ENCODE measurements around the gene FOXE3.

Gene FOXE3

DNA sequence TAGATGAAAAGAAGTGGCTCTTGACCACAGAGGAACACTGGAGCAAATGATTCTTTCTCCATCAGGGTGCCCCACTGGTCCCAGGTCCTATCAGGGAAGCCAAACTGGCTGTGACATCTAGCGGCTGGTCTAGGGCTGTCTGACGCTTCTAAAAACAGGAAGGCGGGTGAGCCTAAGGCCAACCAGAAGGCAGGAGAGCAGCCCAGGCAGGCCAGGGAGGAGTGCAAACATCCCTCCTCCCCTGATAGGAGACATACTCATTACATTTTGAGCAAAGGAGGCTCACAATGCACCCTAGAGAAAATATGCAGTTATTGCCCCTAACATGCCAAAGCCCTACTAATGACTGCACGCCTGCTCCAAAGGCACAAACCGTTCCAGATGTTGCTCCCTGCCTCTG, 10.4 kb upstream of the FOXE3 start:
- no peak for DNase-seq (ENCODE audit: low read depth in 3 of 3)

DNA sequence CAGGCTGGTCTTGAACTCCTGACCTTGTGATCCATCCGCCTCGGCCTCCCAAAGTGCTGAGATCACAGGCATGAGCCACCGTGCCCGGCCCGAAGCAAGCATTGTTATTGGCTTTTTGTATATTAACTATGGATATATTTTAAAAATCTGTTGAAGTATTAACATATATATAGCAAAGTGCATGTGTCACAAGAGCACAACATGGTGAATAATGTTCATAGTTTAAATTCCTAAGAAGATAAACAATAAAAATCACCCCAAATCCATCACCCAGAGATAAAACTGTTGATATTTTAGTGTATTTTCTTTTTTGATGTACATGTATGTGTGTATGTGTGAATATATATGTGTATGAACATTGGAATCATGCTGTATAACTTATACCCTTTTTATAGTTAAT, 9.1 kb upstream of the FOXE3 start:
- DNase-seq (ENCODE audit: low read depth in 3 of 3) = no peak

- DNase-seq (ENCODE audit: low read depth in 3 of 3) = no peak
These were observed 8.6 kb upstream of the FOXE3 start for GRCh38 chr1:47407481-47407880.

DNA sequence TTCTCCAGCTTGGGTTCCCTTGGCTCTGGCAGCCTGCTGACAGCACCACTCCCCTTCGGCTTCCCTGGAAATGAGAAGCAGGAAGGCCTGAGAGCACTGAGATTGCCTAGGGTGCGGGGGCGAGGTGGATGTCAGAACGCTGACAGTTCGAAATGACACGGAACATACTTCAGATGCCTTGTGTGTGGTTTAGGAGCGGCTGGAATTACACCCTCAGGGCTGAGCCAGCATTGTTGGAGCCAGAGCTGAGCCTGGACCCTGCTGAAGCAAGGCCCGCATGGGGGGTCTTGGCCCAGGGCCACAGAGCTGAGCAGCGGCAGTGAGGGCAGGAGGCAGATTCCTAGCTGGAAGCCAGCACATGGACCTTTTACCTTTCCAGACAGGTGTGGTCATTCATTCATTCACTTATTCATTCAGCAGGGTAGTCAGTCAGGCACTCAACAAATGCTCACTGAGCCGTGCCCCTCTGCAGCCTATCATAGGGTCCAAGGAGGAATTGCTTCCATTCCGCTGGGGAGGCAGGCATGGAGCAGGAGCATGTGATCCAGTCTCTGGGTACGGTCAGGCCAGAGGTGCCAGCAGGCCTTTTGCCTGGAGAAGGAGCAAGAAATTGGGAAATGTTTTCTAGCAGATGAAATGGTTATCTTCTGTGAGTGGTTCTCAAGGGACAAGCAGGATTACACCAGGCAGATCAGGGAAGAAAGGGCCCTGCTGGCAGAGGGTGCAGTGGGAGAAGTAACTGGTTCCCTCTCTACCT, 6.6 kb upstream of the FOXE3 start:
- no peak for DNase-seq (ENCODE audit: low read depth in 3 of 3)

DNA sequence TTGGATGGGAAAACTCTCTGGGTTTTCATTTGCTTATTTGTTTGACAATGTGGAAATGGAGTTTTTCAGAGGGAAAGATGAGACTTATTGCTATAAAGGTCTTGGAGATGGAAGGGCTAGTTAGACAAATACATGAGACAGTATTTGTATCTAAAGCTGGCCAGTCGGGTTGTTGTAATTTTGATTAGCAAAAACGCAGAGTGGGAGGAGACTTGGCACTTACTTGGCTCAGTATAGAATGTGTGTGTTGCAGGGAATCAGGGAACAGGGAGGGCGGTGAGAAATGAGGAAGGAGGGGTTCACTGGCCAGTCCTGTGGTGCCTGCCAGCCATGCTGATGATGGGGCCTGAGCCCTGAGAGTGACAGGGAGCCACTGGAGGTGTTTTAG, 6.0 kb upstream of the FOXE3 start:
- DNase-seq (ENCODE audit: low read depth in 3 of 3) = no peak

- DNase-seq (ENCODE audit: low read depth in 3 of 3) = no peak
These were observed 4.6 kb upstream of the FOXE3 start for GRCh38 chr1:47411436-47411835.

DNA sequence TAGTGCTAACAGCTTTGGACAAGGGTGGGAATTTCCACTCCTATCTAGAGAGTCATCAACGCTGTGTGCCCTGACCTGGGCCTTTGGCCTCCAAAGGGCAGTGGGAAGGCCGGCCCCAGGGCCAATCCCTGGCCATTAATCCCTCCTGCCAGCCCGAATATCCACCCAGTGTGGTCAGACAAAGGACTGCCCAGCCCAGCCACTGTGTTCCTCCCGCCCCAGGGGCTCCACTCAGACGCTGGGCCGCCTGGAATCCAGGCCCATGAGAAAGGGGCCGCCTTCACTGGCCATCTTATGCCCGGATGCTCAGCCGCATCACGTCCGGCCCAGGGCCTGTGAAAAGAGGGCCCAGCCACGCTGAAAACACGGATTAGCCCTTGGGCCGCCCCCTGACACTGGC, 3.6 kb upstream of the FOXE3 start:
- DNase-seq (ENCODE audit: low read depth in 3 of 3) = no peak

DNA sequence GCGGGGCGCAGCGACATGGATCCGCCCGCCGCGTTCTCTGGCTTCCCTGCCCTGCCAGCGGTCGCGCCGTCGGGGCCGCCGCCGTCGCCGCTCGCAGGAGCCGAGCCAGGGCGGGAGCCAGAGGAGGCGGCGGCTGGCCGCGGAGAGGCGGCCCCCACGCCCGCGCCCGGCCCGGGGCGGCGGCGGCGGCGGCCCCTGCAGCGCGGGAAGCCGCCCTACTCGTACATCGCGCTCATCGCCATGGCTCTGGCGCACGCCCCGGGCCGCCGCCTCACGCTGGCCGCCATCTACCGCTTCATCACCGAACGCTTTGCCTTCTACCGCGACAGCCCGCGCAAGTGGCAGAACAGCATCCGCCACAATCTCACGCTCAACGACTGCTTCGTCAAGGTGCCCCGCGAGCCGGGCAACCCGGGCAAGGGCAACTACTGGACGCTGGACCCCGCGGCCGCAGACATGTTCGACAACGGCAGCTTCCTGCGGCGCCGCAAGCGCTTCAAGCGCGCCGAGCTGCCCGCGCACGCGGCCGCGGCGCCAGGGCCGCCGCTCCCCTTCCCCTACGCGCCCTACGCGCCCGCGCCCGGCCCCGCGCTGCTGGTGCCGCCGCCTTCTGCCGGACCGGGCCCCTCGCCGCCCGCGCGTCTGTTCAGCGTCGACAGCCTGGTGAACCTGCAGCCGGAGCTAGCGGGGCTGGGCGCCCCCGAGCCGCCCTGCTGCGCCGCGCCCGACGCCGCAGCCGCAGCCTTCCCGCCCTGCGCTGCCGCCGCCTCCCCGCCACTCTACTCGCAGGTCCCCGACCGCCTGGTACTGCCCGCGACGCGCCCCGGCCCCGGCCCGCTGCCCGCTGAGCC, 459 bp downstream of the FOXE3 start:
- DNase-seq (ENCODE audit: low read depth in 3 of 3) = no peak

DNA sequence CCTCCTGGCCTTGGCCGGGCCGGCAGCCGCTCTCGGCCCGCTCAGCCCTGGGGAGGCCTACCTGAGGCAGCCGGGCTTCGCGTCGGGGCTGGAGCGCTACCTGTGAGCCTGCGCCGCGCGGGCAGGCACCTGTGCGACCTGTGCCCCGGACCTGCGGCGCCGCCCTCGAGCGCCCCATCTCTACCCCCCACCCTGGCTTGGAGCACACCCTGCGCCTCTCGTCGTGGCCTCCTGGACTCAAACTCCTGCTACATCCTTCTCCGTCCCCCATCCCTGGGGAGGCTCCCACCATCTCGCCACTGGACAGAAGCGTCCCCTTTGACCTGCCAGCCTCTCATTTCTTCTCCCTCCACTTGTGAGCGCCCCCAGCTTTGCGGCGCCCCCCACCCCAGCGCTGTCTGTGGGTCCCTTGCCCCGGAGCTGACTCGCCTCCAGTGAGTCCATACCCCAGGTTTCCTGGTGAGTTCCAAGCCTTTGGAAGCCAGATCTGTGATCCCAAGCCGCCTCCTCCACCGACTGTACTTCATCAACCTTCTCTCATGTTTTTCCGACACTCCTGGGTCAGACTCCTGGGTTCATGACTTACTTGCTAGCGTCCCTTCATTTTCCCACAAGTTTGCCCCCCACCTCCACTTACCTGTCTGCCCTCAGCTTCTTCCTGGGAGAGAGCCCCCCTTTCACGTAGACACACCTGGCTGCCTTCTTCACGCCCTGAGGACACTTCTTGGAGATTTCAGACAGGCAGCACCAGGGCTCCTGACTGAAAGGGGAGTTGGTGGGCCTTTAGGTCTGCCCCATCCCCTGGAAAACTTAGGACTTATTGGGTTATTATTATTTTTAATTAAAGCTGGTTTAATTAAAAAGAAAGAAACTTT, 1.3 kb downstream of the FOXE3 start:
- DNase-seq (ENCODE audit: low read depth in 3 of 3) = no peak

- no peak for DNase-seq (ENCODE audit: low read depth in 3 of 3)
These were observed 2.0 kb downstream of the FOXE3 start for GRCh38 chr1:47418122-47418521.

DNA sequence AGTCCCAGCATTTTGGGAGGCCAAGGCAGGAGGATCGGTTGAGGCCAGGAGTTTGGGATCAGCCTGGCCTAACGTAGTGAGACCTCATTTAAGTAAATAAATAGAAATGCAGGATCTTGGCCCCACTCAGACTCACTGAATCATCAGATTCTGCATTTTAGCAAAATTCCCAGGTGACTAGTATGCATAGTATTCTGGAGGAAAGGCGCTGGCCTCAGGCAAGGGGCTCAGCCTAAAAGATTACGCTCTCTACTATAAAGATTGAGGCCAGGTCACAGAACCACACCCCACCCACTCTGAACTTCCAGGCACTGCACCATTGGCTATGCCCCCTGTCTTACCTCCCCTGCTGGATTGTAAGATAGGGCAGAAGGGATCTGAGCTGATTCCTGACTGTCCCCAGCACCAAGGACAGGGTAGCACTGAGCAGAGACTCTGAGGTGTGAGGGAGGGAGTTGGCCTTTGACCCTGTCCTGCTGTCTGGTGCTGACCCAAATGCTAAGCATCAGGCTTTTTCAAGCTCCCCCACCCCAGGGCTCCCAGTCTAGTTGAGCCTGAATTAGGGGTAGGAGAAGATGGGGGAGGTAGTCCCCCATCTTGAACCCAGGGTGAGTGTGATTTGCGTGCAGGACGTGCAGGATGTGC, 2.7 kb downstream of the FOXE3 start:
- DNase-seq (ENCODE audit: low read depth in 3 of 3) = no peak

GRCh38 chr1:47420547-47420946, 4.5 kb downstream of the FOXE3 start:
- no peak for DNase-seq (ENCODE audit: low read depth in 3 of 3)

GRCh38 chr1:47423872-47424271, 7.8 kb downstream of the FOXE3 start:
- no peak for DNase-seq (ENCODE audit: low read depth in 3 of 3)

- no peak for DNase-seq (ENCODE audit: low read depth in 3 of 3)
These were observed 8.4 kb downstream of the FOXE3 start for GRCh38 chr1:47424336-47424982.

- DNase-seq (ENCODE audit: low read depth in 3 of 3) = no peak
These were observed 15.4 kb downstream of the FOXE3 start for GRCh38 chr1:47431534-47431933.

DNA sequence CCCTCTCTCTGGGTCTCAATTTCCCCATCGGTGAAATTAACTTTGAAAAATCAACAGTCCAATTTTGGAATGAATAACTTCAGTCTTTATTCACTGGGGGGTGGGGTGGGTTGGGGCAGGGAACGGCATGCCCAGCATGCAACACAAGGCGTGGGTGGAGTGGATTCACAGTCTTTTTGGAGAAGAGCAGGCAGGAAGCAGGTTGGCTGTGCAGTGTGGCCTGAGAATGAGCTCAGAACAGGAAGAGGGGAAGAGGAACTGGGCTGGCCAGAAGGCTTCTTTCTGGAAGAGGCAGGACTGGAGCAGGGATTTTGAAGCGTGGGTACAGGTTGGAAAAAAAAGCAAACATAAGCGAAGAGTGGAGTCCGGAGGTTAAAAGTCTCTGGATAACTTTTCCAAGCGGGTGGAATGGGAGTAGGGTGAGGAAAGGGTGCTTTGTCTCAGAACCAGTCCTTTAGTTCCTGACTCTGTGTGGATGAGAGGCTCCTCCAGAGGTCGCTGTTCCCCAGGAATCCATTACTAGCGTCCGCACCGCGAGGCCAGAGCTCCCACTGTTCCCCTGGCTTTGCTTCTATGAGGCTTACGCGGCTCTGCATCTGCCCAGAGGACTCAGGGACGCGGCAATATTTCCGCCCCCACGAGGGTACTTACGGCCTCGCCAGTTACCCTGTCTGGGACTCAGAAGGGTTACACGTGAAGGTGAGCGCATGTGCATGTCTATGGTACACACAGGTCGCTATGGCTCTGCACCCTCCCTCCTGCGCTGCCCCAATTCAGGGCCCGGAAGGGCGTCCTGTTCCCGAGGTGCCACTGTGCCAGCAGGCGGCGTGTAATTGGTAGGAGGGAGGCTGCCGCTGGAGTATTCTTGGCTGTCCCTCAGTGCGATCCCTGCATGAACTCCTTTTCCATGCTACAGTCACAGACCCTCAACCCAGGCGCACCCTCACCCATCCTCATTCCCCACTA, 16.3 kb downstream of the FOXE3 start:
- DNase-seq (ENCODE audit: low read depth in 3 of 3) = peak in 1 of 3 experiments; percentile 67

DNA sequence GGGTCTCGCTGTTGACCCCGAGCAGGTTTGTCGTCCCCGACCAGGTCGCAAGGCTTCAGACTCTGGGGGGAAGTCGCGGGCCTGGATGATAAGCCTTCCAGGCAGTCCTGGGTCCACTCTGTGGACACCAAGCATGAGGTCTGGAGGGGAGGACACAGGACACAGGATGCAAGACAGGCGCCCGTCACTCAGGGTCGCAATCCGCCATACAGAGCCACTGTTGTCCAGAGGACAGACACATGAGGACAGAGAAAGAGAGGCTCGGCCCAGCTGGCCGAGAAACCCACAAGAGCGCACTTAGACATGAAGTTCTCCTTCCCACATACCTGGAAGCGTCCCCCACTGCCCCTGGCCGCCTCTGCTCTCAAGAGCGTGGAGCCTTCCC, 16.9 kb downstream of the FOXE3 start:
- no peak for DNase-seq (ENCODE audit: low read depth in 3 of 3)

- no peak for DNase-seq (ENCODE audit: low read depth in 3 of 3)
These were observed 17.5 kb downstream of the FOXE3 start for GRCh38 chr1:47433477-47434050.

DNA sequence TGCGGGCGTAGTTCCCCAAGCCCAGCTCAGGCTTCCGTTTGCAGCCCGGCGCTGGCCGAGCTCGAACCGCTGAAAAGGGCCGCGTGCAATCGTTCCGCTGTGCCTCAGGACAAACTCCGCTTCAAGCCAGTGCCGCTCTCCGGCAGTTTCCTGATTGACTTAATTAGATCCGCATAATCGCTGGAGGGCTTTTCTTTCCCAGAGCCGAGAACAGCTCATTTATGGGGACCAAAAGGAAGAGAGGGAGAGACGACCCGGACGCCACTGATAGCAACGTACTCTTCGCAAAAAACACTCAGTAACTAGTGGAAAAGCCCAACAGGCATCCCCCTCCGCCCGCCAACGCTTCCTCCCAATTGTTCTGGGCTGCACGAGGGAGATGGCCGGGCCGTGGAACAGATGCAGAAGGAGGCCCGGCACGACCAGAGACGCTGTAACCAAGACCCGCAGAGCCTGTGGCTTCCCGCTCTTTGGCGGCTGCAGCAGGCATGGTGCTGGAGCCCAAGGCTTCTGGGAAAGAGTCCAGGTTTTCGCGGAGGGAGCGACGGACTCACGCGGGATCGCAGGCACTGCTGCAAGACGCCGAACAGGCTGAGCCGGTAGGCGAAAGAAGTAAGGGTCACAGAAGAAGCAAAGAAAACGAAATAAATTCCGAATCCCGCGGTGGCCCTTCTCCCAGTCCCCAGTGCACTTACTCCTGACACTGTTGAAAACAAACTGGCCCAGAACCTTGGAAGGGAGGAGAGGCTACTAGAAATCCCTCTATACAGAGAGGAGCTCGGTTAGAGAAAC, 18.2 kb downstream of the FOXE3 start:
- no peak for DNase-seq (ENCODE audit: low read depth in 3 of 3)
